ENCODE measurements around the gene DPPA3. TPM values are rescaled to one million over a fixed set of nuclear protein-coding genes. Genes with fewer than 3 reads are reported as not detected.
A peak's percentile ranks its signal among the peaks of the same experiment; 100 is the strongest.
"Not testable (repeated sequence)": the region's sequence is repeated elsewhere in the genome, so short reads cannot be mapped to it uniquely, and the experiment has no call there.

Gene DPPA3
- total RNA-seq: not detected in 2 replicates

GRCh38 chr12:7711133-7711532 lies at the start of gene DPPA3:
Gene DPPA3, plus strand, starts transcription at chr12:7711433. Its CDS starts 138 bp downstream, at chr12:7711571.
- DNase-seq (ENCODE audit: low read depth in 2 of 2): no peak

DNA sequence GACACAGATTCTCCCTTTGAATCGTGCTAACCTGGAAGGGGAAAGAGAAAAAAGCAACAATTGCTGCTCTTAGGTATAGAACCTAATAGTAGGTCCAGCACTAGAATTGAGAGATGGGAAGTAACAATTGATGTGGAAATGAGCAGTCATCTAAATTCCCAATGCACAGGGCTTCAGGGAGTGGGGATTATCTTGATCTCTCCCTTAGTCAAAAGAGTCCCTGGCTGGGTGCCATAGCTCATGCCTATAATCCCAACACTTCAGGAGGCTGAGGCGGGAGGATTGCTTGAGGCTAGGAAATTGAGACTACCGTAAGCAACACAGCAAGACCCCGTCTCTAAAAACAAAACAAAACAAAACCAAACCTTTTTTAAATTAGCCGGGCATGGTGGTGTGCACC lies 49.5 kb upstream of the DPPA3 start:
- DNase-seq (ENCODE audit: low read depth in 2 of 2): no peak

DNA sequence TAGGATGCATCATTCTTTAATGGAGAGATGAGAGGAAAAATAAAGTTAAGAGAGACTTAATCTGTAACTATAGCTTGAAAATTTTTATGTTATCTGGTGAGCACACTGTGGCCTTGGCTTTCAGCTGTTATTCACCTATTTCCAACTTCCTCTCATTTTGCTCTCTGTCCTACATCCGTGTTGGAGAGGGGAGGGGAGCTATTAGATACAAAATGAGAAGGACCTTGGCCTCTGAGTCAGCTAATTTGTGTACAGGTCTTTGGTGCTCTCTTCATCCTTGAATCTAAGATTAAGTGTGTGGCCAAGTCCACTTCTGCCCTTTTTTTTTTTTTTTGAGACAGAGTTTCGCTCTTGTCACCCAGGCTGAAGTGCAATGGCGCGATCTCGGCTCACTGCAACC lies 44.6 kb upstream of the DPPA3 start:
- no peak for DNase-seq (ENCODE audit: low read depth in 2 of 2)

GRCh38 chr12:7667125-7667524 lies 44.1 kb upstream of the DPPA3 start:
- DNase-seq (ENCODE audit: low read depth in 2 of 2): peak in 1 of 2 donors; percentile 9

DNA sequence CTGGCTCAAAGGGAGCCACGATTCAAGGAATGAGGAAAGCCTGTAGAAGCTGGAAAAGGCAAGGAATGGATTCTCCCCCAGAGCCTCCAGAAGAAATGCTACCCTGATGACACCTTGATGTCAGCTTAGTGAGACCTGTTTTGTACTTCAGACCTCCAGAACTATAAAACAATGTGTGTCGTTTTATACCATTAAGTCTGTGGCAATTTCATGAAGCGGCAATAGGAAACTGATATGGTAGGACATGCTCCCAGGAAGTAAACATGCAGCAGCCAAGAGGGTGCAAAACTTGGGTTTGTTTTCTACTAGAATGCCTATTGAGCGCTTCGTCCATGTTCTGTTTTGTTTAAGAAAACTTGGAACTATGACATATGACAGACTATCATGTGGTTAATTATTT lies 43.1 kb upstream of the DPPA3 start:
- no peak for DNase-seq (ENCODE audit: low read depth in 2 of 2)

DNA sequence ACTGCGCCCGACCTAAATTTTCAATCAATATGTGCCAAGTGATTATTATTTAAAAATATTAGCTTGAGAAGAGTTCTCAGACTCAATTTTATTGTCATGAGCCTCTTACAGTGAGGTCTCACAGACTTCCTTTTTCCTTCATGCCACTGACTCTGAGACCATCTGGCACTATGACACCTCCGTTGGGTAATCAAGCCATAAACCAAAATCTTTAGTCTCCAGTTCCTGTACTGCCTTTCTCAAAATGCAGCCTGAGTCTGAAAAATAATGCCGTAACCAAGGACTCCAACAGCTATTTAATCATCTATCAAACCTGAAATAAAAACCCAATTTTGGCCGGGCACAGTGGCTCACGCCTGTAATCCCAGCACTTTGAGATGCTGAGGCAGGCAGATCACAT lies 35.8 kb upstream of the DPPA3 start:
- not testable (repeated sequence) for DNase-seq (ENCODE audit: low read depth in 2 of 2)

DNA sequence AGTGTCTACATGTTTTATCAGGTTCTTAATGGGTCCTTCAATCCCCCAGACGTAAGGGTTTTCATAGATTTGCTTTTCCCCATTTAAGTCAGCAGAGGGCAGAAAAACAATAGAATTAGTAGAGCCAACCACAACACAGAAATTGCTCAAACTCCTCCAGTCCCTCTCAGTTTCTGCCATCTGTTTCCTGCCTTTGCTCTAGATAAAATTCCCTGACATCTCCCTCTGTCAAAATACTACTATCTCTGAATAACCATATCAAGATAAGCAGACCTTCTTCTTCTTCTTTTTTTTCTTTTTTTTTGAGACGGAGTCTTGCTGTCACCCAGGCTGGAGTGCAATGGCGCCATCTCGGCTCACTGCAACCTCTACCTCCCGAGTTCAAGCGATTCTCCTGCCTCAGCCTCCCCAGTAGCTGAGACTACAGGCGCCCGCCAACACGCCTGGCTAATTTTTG lies 33.8 kb upstream of the DPPA3 start:
- DNase-seq (ENCODE audit: low read depth in 2 of 2): peak; percentile 64 to 89

GRCh38 chr12:7678744-7679143 lies 32.5 kb upstream of the DPPA3 start:
- DNase-seq (ENCODE audit: low read depth in 2 of 2): peak in 1 of 2 donors; percentile 42

GRCh38 chr12:7679251-7680045 lies 31.8 kb upstream of the DPPA3 start:
- DNase-seq (ENCODE audit: low read depth in 2 of 2): peak in 1 of 2 donors; percentile 86

GRCh38 chr12:7681535-7681934 lies 29.7 kb upstream of the DPPA3 start:
- no peak for DNase-seq (ENCODE audit: low read depth in 2 of 2)

DNA sequence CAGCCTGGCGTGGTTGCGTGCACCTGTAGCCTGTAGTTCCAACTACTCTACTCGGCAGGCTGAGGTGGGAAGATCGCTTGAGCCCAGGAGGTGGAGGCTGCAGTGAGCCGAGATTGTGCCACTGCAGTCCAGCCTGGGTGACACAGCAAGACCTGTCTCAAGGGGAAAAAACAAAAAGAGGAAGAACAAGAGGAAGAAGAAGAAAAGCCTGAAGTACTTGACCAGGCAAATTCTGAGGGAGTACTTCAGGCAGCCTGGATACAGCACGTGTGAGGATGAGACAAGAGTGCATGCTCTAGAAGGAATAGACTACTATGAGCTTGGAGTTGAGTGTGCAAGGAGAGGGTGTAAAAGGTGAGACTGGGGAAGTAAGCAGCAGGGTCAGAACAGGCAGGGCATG lies 17.4 kb upstream of the DPPA3 start:
- DNase-seq (ENCODE audit: low read depth in 2 of 2): no peak

GRCh38 chr12:7694556-7695236 lies 16.5 kb upstream of the DPPA3 start:
- peak in 1 of 2 donors; percentile 70 for DNase-seq (ENCODE audit: low read depth in 2 of 2)

GRCh38 chr12:7695237-7695560 lies 16.0 kb upstream of the DPPA3 start:
- DNase-seq (ENCODE audit: low read depth in 2 of 2): peak in 1 of 2 donors; percentile 58

GRCh38 chr12:7695566-7696197 lies 15.6 kb upstream of the DPPA3 start, which contains the start of gene GDF3:
Gene GDF3, minus strand, starts transcription at chr12:7695775. Its CDS starts 47 bp downstream, at chr12:7695728.
- peak; percentile 57 to 66 for DNase-seq (ENCODE audit: low read depth in 2 of 2)

GRCh38 chr12:7705846-7706245 lies 5.4 kb upstream of the DPPA3 start:
- no peak for DNase-seq (ENCODE audit: low read depth in 2 of 2)

GRCh38 chr12:7709969-7710675 lies 1.1 kb upstream of the DPPA3 start:
- DNase-seq (ENCODE audit: low read depth in 2 of 2): no peak

DNA sequence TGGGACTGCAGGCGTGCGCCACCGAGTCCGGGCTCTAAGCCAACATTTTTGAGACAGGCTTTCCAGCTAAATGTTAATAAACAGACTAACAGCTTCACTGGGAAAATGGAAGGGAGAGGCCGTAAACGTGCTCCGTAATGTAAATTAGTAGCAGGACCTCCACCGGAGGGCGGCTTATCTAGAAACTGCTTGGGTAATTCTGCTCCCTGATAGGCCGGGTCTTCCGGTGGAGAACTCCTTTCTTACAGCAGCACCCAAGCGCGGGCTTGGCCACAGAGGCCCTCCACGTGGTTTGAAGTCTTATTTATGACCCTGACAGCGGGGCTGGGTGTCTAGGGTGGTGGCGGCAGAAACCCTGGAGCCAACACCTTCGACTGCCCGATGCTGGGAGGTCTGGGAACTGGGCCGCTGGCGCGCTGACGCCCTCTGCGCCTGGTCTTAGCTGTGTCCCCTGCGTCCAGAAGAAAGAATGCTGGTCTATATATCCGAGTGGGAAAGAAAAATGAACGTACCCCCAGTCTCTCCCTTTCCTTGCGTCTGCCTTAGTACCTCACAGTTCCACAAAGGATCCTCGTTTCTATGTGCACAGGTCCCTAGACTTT lies 1.7 kb downstream of the DPPA3 start:
- no peak for DNase-seq (ENCODE audit: low read depth in 2 of 2)

DNA sequence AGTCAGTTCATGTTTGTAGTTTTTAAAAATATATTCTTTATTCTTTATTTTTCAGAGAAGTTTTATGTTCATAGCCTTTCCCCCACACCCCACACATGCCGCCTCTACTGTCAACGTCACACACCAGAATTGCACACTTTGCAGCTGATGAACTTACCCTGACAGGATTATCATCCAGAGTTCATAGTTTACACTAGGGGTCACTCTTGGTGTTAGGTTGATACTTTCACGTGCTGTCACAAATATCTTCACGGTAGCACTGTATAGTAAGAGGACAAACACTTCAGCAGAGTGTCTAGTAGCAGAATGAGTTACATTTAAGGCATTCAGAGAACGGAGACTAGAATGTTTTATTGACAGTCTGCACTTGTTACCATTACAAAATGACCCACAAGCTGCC lies 5.1 kb downstream of the DPPA3 start:
- DNase-seq (ENCODE audit: low read depth in 2 of 2): peak in 1 of 2 donors; percentile 23

DNA sequence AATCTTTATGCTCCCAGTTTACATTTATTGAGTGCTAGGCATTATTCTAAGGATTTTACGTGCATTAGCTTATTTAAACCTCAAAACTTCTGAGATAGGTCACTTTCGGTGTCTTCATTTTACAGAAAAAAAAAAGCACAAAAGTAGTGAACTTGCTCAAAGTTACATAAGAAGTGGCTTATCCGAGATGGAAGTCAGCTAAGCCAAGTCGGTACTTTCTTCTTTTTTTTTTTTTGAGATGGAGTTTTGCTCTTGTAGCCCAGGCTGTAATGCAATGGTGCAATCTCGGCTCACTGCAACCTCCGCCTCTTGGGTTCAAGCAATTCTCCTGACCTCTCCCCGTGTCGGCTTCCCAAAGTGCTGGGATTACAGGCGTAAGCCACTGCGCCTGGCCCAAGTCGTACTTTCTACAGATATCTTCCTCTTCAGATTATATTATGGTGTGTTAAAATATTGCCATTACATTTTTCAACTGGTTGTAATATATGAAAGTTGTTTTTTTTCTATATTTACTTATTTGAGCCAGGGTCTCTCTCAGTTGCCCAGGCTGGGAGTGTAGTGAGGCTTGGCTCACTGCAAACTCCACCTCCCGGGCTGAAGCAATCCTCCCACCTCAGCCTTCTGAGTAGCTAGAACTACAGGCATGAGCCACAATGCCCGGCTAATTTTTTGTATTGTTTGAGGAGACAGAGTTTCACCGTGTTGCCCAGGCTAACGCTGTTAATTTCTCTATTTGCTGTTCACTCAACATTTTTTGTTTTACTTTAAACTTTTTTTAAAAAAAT lies 8.9 kb downstream of the DPPA3 start:
- no peak for DNase-seq (ENCODE audit: low read depth in 2 of 2)

GRCh38 chr12:7723926-7724325 lies 12.7 kb downstream of the DPPA3 start:
- no peak for DNase-seq (ENCODE audit: low read depth in 2 of 2)

DNA sequence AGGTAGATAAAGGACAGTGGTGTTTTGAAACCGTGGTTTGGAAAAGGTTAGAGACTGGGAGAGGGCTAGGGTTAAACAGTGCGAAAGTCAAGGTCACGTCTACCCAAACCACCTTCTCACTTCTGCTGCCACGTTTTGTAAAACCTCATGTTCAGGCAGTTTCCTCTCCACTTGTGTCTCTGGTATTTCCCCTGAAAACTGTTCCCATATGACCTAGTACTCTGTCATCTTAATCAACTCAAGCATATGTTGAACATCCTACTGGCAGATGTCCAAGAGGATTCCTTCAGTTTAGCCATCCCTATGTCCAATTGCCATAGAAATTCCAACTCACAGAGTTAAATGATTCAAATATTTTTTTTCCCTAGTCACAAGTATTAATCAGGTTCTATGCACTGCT lies 18.5 kb downstream of the DPPA3 start:
- DNase-seq (ENCODE audit: low read depth in 2 of 2): no peak

Data from lung microvascular endothelial cell (primary cell).